NCI-H146 treated with DMSO at 0.1 percent for 48 hours (cell line): Measurements from ENCODE around the gene S100A11.
A peak's percentile ranks its signal among the peaks of the same experiment; 100 is the strongest.
"Not testable (repeated sequence)": the region's sequence is repeated elsewhere in the genome, so short reads cannot be mapped to it uniquely, and the experiment has no call there.

Experiments
- DNase-seq: peaks from one replicate; lab custom pipeline; 2025; ENCODE audit not compliant: unreplicated experiment; lab: John Stamatoyannopoulos, UW

The S100A11 gene

GRCh38 chr1:152036267-152037216 is at the start of gene S100A11:
TSS of gene S100A11 (minus strand) at chr1:152037004. CDS start at chr1:152036915, 89 bp downstream.
- DNase-seq = no peak

GRCh38 chr1:152084853-152085252 is 48.0 kb upstream of the S100A11 start:
- no peak for DNase-seq

- not testable (repeated sequence) for DNase-seq
These were observed 44.2 kb upstream of the S100A11 start for GRCh38 chr1:152081026-152081425.

- DNase-seq = not testable (repeated sequence)
These were observed 43.7 kb upstream of the S100A11 start for GRCh38 chr1:152080494-152080893.

GRCh38 chr1:152078831-152079441 is 42.1 kb upstream of the S100A11 start:
- DNase-seq = no peak

GRCh38 chr1:152072311-152072710 is 35.5 kb upstream of the S100A11 start:
- no peak for DNase-seq

GRCh38 chr1:152071123-152071522 is 34.3 kb upstream of the S100A11 start:
- DNase-seq = no peak

GRCh38 chr1:152067929-152068328 is 31.1 kb upstream of the S100A11 start:
- no peak for DNase-seq

GRCh38 chr1:152067150-152067549 is 30.3 kb upstream of the S100A11 start:
- DNase-seq = no peak

- DNase-seq = no peak
These were observed 25.1 kb upstream of the S100A11 start for GRCh38 chr1:152061952-152062351.

- DNase-seq = no peak
These were observed 16.6 kb upstream of the S100A11 start for GRCh38 chr1:152053375-152053774.

GRCh38 chr1:152052606-152053005 is 15.8 kb upstream of the S100A11 start:
- peak; percentile 8 for DNase-seq

- no peak for DNase-seq
These were observed 14.3 kb upstream of the S100A11 start for GRCh38 chr1:152050886-152051675.

- DNase-seq = no peak
These were observed 12.7 kb upstream of the S100A11 start for GRCh38 chr1:152049291-152050083.

- DNase-seq = no peak
These were observed 11.7 kb upstream of the S100A11 start for GRCh38 chr1:152048416-152049009.

- DNase-seq = no peak
These were observed 11.1 kb upstream of the S100A11 start for GRCh38 chr1:152047730-152048415.

- DNase-seq = no peak
These were observed 10.6 kb upstream of the S100A11 start for GRCh38 chr1:152047413-152047729.

- DNase-seq = no peak
These were observed 7.6 kb upstream of the S100A11 start for GRCh38 chr1:152044386-152044785.

GRCh38 chr1:152043870-152044269 is 7.1 kb upstream of the S100A11 start:
- no peak for DNase-seq

GRCh38 chr1:152042030-152042429 is 5.2 kb upstream of the S100A11 start:
- no peak for DNase-seq
